H1 (cell line): Measurements from ENCODE around the gene POU4F1. TPM values are rescaled to one million over a fixed set of nuclear protein-coding genes. Genes with fewer than 3 reads are reported as not detected.
A peak's percentile ranks its signal among the peaks of the same experiment; 100 is the strongest.

Experiments
- CTCF ChIA-PET: fragments of 300-600 bp; sonication (Branson Sonifier 250); formaldehyde crosslinking; loops from one replicate; lab custom pipeline; 2021; ENCODE audit not compliant: partially characterized antibody; lab: Charles Lee
- POLR2A ChIA-PET: fragments of 300-600 bp; sonication (Branson Sonifier 250); formaldehyde crosslinking; loops from one replicate; lab custom pipeline; 2021; ENCODE audit warnings: inconsistent platforms; ENCODE audit not compliant: partially characterized antibody; lab: Charles Lee
- DNase-seq, 2 experiments: peaks; one replicate each; pipeline versions ENCODE4 v3.0.0 to v3.0.0-alpha.2; 2010 to 2022; ENCODE audit warnings: low spot score in 2 of 2, low read depth in 1 of 2, mixed read lengths in 1 of 2
- FAIRE-seq: peaks from 2 replicates; lab custom pipeline; 2011; peaks lifted over from hg19 to GRCh38; lab: Jason Lieb, UNC
- H2AFZ ChIP-seq: 2 replicates; pipeline ENCODE4 v1.8.1; 2012; ENCODE audit warnings: low read length, inconsistent platforms
- H2AK5ac ChIP-seq: 2 replicates; pipeline ENCODE4 v1.6.1; 2013; ENCODE audit warnings: low read depth, low read length
- H2BK120ac ChIP-seq: replicated peaks from 2 replicates; pipeline ENCODE3; 2013; ENCODE audit warnings: low read depth, low read length, inconsistent platforms
- H2BK12ac ChIP-seq: 2 replicates; pipeline ENCODE4 v1.6.1; 2013; ENCODE audit warnings: low read depth, low read length
- H2BK15ac ChIP-seq: 2 replicates; pipeline ENCODE4 v1.6.1; 2013; ENCODE audit warnings: low read length
- H2BK20ac ChIP-seq: 2 replicates; pipeline ENCODE4 v1.6.1; 2013; ENCODE audit warnings: low read length
- H2BK5ac ChIP-seq: 2 replicates; pipeline ENCODE4 v1.6.1; 2013; ENCODE audit warnings: low read depth, low read length
- H3K14ac ChIP-seq: 2 replicates; pipeline ENCODE4 v1.6.1; 2013; ENCODE audit warnings: inconsistent platforms; ENCODE audit not compliant: insufficient read length
- H3K18ac ChIP-seq: 2 replicates; pipeline ENCODE4 v1.6.1; 2013; ENCODE audit warnings: low read length; ENCODE audit errors: extremely low read depth
- H3K23ac ChIP-seq: 2 replicates; pipeline ENCODE4 v1.6.1; 2013; ENCODE audit warnings: inconsistent platforms; ENCODE audit not compliant: insufficient read length
- H3K23me2 ChIP-seq: 2 replicates; pipeline ENCODE4 v1.6.1; 2013; ENCODE audit warnings: low read depth, low read length
- H3K27ac ChIP-seq: 2 replicates; pipeline ENCODE4 v1.6.1; 2011; ENCODE audit warnings: low read depth, low read length, inconsistent platforms
- H3K27me3 ChIP-seq, 4 experiments: replicated peaks in 1 of 4; 1 replicate in 1 of 4; 2 replicates in 3 of 4; pipeline versions ENCODE4 v1.6.1 to v1.8.1; 2011 to 2013; ENCODE audit warnings: low read length in 3 of 4, mild to moderate bottlenecking in 3 of 4, inconsistent platforms in 2 of 4, mixed read lengths in 2 of 4, moderate library complexity in 1 of 4; ENCODE audit not compliant: control insufficient read depth in 3 of 4, insufficient read depth in 3 of 4; ENCODE audit errors: extremely low read depth in 1 of 4
- H3K36me3 ChIP-seq, 4 experiments: 2 replicates each; pipeline versions ENCODE4 v1.6.1 to v1.8.1; 2011 to 2013; ENCODE audit warnings: mild to moderate bottlenecking in 4 of 4, low read length in 3 of 4, moderate library complexity in 2 of 4, control low read depth in 1 of 4, inconsistent platforms in 1 of 4; ENCODE audit not compliant: insufficient read depth in 4 of 4, control insufficient read depth in 2 of 4
- H3K4ac ChIP-seq: replicated peaks from 2 replicates; pipeline ENCODE3; 2013; ENCODE audit warnings: low read length, low read depth, mixed read lengths, inconsistent platforms; ENCODE audit not compliant: insufficient read length
- H3K4me1 ChIP-seq, 4 experiments: replicated peaks in 1 of 4; 1 replicate in 1 of 4; 2 replicates in 3 of 4; pipeline versions ENCODE4 v1.6.1 to v1.8.1; 2011 to 2013; ENCODE audit warnings: low read length in 3 of 4, inconsistent platforms in 2 of 4, mixed read lengths in 1 of 4; ENCODE audit not compliant: insufficient read depth in 4 of 4, control insufficient read depth in 3 of 4
- H3K4me2 ChIP-seq, 2 experiments: 2 replicates each; pipeline versions ENCODE4 v1.6.1 to v1.8.1; 2011 to 2013; ENCODE audit warnings: low read depth in 2 of 2, low read length in 2 of 2, control low read depth in 1 of 2, inconsistent platforms in 1 of 2, mild to moderate bottlenecking in 1 of 2; ENCODE audit not compliant: insufficient read depth in 1 of 2
- H3K4me3 ChIP-seq, 4 experiments: fragments of 200-600, 300-600 bp in 1 of 4; sonication (generic), shearing (Covaris generic), sonication (Bioruptor Twin) in 1 of 4; 2 replicates each; pipeline versions ENCODE4 v1.5.1 to v1.8.1; 2011 to 2016; ENCODE audit warnings: low read length in 4 of 4, low read depth in 3 of 4, control low read depth in 2 of 4, inconsistent platforms in 2 of 4, mild to moderate bottlenecking in 2 of 4, mixed read lengths in 1 of 4, moderate library complexity in 1 of 4; ENCODE audit not compliant: insufficient read depth in 2 of 4; ENCODE audit errors: extremely low read depth in 1 of 4
- H3K56ac ChIP-seq: replicated peaks from 2 replicates; pipeline ENCODE3; 2013; ENCODE audit warnings: low read depth, mild to moderate bottlenecking, mixed read lengths, low read length, inconsistent platforms; ENCODE audit not compliant: insufficient read length
- H3K79me1 ChIP-seq: 2 replicates; pipeline ENCODE4 v1.6.1; 2013; ENCODE audit warnings: low read depth, low read length, control low read depth
- H3K79me2 ChIP-seq, 2 experiments: 2 replicates each; pipeline versions ENCODE4 v1.6.1 to v1.8.1; 2012 to 2013; ENCODE audit warnings: low read length in 2 of 2, mild to moderate bottlenecking in 2 of 2, inconsistent platforms in 1 of 2; ENCODE audit not compliant: insufficient read depth in 2 of 2, control insufficient read depth in 1 of 2
- H3K9ac ChIP-seq, 4 experiments: replicated peaks in 1 of 4; 1 replicate in 1 of 4; 2 replicates in 3 of 4; pipeline versions ENCODE4 v1.6.1 to v1.8.1; 2011 to 2013; ENCODE audit warnings: low read depth in 3 of 4, low read length in 3 of 4, control low read depth in 2 of 4, mild to moderate bottlenecking in 2 of 4, moderate library complexity in 2 of 4, inconsistent platforms in 1 of 4; ENCODE audit errors: extremely low read depth in 1 of 4
- H3K9me3 ChIP-seq, 2 experiments: 2 replicates each; pipeline versions ENCODE4 v1.6.1 to v1.8.1; 2012 to 2013; ENCODE audit warnings: mild to moderate bottlenecking in 2 of 2, moderate library complexity in 2 of 2, control low read depth in 1 of 2, inconsistent platforms in 1 of 2, low read depth in 1 of 2, low read length in 1 of 2, mixed read lengths in 1 of 2; ENCODE audit not compliant: insufficient read depth in 2 of 2
- H4K20me1 ChIP-seq, 2 experiments: replicated peaks in 1 of 2; 2 replicates each; pipeline versions ENCODE3 to v1.8.1; 2011 to 2013; ENCODE audit warnings: inconsistent platforms in 2 of 2, low read length in 2 of 2, mild to moderate bottlenecking in 1 of 2; ENCODE audit not compliant: insufficient read depth in 2 of 2, control insufficient read depth in 1 of 2
- H4K5ac ChIP-seq: 2 replicates; pipeline ENCODE4 v1.6.1; 2013; ENCODE audit warnings: low read length, low read depth, mixed read lengths, inconsistent platforms; ENCODE audit not compliant: insufficient read length
- H4K8ac ChIP-seq: 2 replicates; pipeline ENCODE4 v1.8.0; 2013; ENCODE audit warnings: mild to moderate bottlenecking, moderate library complexity, low read length, inconsistent platforms; ENCODE audit not compliant: insufficient read depth; ENCODE audit errors: extremely low read depth
- H4K91ac ChIP-seq: replicated peaks from 2 replicates; pipeline ENCODE3; 2013; ENCODE audit warnings: low read length, mixed read lengths, inconsistent platforms; ENCODE audit not compliant: insufficient read length
- CBX8 ChIP-seq: fragments of 300-800, 300-1000 bp; sonication (generic); IDR thresholded peaks from 2 replicates; pipeline ENCODE4 v1.7.1; 2016; ENCODE audit warnings: low read depth, low read length, borderline replicate concordance
- E2F6 ChIP-seq: IDR thresholded peaks from 2 replicates; pipeline ENCODE4 v1.6.1; 2012; ENCODE audit warnings: inconsistent platforms
- EZH2 ChIP-seq: fragments of 200-600 bp; sonication (generic); IDR thresholded peaks from 2 replicates; pipeline ENCODE4 v1.7.1; 2012; ENCODE audit warnings: low read depth, mild to moderate bottlenecking, moderate library complexity, low read length, inconsistent platforms; ENCODE audit not compliant: severe bottlenecking
- POLR2A ChIP-seq, 2 experiments: IDR thresholded peaks; 1 replicate in 1 of 2; 2 replicates in 1 of 2; pipeline ENCODE4 v1.6.1; 2011; ENCODE audit warnings: low read depth in 2 of 2, low read length in 2 of 2, mild to moderate bottlenecking in 2 of 2; ENCODE audit errors: control extremely low read depth in 1 of 2
- RNF2 ChIP-seq: fragments of 200-900, 300-1000 bp; sonication (generic); IDR thresholded peaks from 2 replicates; pipeline ENCODE4 v1.7.1; 2016; ENCODE audit warnings: borderline replicate concordance, low read depth, mild to moderate bottlenecking, antibody characterized with exemption, low read length; ENCODE audit not compliant: poor library complexity, severe bottlenecking; ENCODE audit errors: missing control alignments
- SP1 ChIP-seq: IDR thresholded peaks from 2 replicates; pipeline ENCODE4 v1.6.1; 2011; ENCODE audit warnings: low read depth, low read length
- SUZ12 ChIP-seq: fragments of 200-600 bp; sonication (generic); IDR thresholded peaks from 2 replicates; pipeline ENCODE4 v1.6.1; 2012; ENCODE audit warnings: mild to moderate bottlenecking, inconsistent platforms, low read length, moderate library complexity, mixed read lengths
- WGBS, 2 experiments: shearing (Covaris generic) in 1 of 2; methylation state at CpG; one replicate each; pipeline versions ENCODE4 v1.1.6 to v1.1.7; 2013 to 2015; ENCODE audit warnings: low lambda C conversion rate in 2 of 2, mixed read lengths in 2 of 2, inconsistent platforms in 1 of 2, low coverage in 1 of 2, missing lambda C conversion rate in 1 of 2; ENCODE audit not compliant: insufficient replicate concordance in 2 of 2, insufficient coverage in 1 of 2, insufficient read length in 1 of 2; ENCODE audit errors: extremely low coverage in 1 of 2, missing lambda C conversion rate in 1 of 2; 5-methylcytosine and 5-hydroxymethylcytosine counted together
- polyA plus RNA-seq, 7 experiments: library from polyadenylated mRNA; depleted of rRNA in 3 of 7; stranded (reverse) in 5 of 7; unstranded in 2 of 7; fragments of >200 nt in 5 of 7; fragments of 200-250 nt in 2 of 7; gene quantifications; 1 replicate in 5 of 7; 2 replicates in 1 of 7; 4 replicates in 1 of 7; pipeline versions ENCODE4 v1.2.1 to v1.2.3, GENCODE V29; 2011 to 2013; ENCODE audit warnings: missing spikeins in 2 of 7, mixed read lengths in 2 of 7
- total RNA-seq: library from RNA; stranded (reverse); fragmentation: NEBNext Ultra II Directional; extraction: Animal tissue kit (Norgen Biotek cat#: 25700); gene quantifications from 2 replicates; pipeline ENCODE4 v1.2.1, GENCODE V29; 2021
- TF ChIP-seq, protein P1 (sequence below), 3 experiments: IDR thresholded peaks; 1 replicate in 2 of 3; 2 replicates in 1 of 3; pipeline versions ENCODE4 v1.5.1 to v1.6.1; 2011; ENCODE audit warnings: low read length in 3 of 3, mild to moderate bottlenecking in 3 of 3, inconsistent platforms in 2 of 3, low read depth in 1 of 3, moderate library complexity in 1 of 3; ENCODE audit not compliant: insufficient read depth in 1 of 3; ENCODE audit errors: control extremely low read depth in 1 of 3

The POU4F1 gene
- total and polyA plus RNA-seq, 2 of the 8 experiments (the other 6 are each of a cell fraction or from before 2014, with no cell fraction given): 0.09 to 0.32 TPM

DNA sequence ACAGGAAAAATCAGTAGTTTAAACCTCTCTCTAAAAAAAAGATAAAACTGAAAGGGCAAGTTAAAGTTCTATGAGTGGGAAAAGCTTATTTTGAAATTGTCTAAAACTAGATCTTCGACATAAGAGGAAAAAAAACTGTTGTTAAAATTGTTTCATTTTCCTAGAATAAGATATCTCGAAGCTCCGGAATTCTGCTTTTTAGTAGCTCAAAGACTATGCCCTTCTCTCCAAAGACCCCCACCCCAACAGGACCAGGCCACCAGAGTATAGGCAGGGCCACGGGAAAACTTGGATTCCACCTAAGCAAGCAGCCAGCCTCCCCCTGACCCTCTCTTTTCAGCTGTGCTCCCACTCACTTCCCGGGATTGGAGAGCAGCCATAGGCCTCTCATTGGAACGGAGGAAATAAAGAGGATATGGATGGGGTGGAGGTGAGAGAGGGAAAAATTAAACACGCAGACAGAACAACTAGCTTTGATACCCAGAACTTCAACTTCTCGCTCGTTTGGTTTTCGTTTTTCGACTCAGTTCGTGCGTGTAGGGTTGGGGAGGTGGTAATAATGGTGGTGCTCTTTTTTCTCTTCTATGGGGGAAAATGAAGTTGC, 3.0 kb downstream of the POU4F1 start:
- no peak overlapping the region for H3K14ac ChIP-seq
- no peak overlapping the region for H4K8ac ChIP-seq
- H3K4me1 ChIP-seq: peaks cover 0 to 30% (median 10%) of the 10 kb centered on the region in 4 experiments; a peak in 6 of 7 replicates
- H3K56ac ChIP-seq: no peak overlapping the region
- no peak for DNase-seq
- H3K23me2 ChIP-seq: peaks cover 25% of the 10 kb centered on the region; the same call in 1 of the 2 replicates
- H3K4me2 ChIP-seq: peak overlapping the region in 1 of 2 experiments; percentile 79; a peak in 3 of 4 replicates
- H3K27me3 ChIP-seq: peaks cover 83 to 97% (median 90%) of the 10 kb centered on the region in 4 experiments
- H3K79me2 ChIP-seq: no peaks in the 10 kb centered on the region
- no peak overlapping the region for H4K91ac ChIP-seq
- H2BK15ac ChIP-seq: no peak overlapping the region
- H3K4me3 ChIP-seq: peak overlapping the region in 1 of 4 experiments; percentile 57; a peak in 2 of 8 replicates
- no peaks in the 10 kb centered on the region for H3K9me3 ChIP-seq
- no peak overlapping the region for H3K9ac ChIP-seq
- TF ChIP-seq RNF2: peak; percentile 100
- TF ChIP-seq POLR2A (IDR thresholded peaks at IDR 0.05; ENCODE audit: control extremely low read depth in 1 of 2, low read depth in 2 of 2, low read length in 2 of 2): no peak
- TF ChIP-seq CBX8: peak; percentile 99; the same call in 1 of the 2 replicates
- TF ChIP-seq, protein P1, sequence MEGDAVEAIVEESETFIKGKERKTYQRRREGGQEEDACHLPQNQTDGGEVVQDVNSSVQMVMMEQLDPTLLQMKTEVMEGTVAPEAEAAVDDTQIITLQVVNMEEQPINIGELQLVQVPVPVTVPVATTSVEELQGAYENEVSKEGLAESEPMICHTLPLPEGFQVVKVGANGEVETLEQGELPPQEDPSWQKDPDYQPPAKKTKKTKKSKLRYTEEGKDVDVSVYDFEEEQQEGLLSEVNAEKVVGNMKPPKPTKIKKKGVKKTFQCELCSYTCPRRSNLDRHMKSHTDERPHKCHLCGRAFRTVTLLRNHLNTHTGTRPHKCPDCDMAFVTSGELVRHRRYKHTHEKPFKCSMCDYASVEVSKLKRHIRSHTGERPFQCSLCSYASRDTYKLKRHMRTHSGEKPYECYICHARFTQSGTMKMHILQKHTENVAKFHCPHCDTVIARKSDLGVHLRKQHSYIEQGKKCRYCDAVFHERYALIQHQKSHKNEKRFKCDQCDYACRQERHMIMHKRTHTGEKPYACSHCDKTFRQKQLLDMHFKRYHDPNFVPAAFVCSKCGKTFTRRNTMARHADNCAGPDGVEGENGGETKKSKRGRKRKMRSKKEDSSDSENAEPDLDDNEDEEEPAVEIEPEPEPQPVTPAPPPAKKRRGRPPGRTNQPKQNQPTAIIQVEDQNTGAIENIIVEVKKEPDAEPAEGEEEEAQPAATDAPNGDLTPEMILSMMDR (IDR thresholded peaks at IDR 0.05; ENCODE audit: control extremely low read depth in 1 of 3, insufficient read depth in 1 of 3, low read depth in 1 of 3, low read length in 3 of 3): no peak
- peak; percentile 12; the same call in 1 of the 2 replicates for TF ChIP-seq SUZ12
- 0 out of 2 replicates have a peak, but pooled peaks have one; percentile 6 for TF ChIP-seq SP1
- peak; percentile 7 for TF ChIP-seq EZH2
- TF ChIP-seq E2F6: no peak
- TF ChIP-seq, all 59 proteins: peak for 5
- CTCF ChIA-PET: interaction anchor here (0.7 to 1.6 kb wide), 4 partner anchors 8 to 188 kb away, joined by 3 to 5 read pairs (median 4); no protein-coding TSS in a partner anchor
- POLR2A ChIA-PET: no interaction called here
- Histone ChIP-seq H2BK12ac (no peak overlapping the region), H2AFZ (no peak overlapping the region), H3K79me1 (no peaks in the 10 kb centered on the region), H3K36me3 (no peaks in the 10 kb centered on the region; a peak in 1 of 8 replicates), H2BK5ac (no peak overlapping the region), H3K18ac (no peak overlapping the region), H3K27ac (no peak overlapping the region), H2BK120ac (no peak overlapping the region), H4K20me1 (peaks cover 13 to 20% of the 10 kb centered on the region in 2 experiments), H3K4ac (no peak overlapping the region), H3K23ac (no peak overlapping the region), H4K5ac (no peak overlapping the region), H2BK20ac (no peak overlapping the region), H2AK5ac (no peak overlapping the region)
- WGBS, 2 experiments: 9% methylated on average over 13 of the region's 13 CpGs; no CpG with 5 or more reads in 1 of the 2 experiments
- no peak for FAIRE-seq
